ENCODE data around the gene RNF115. TPM values are rescaled to one million over a fixed set of nuclear protein-coding genes. Genes with fewer than 3 reads are reported as not detected.
A peak's percentile ranks its signal among the peaks of the same experiment; 100 is the strongest.

Gene RNF115
- polyA plus RNA-seq, 1 of the 3 experiments (the other 2 are of a cell fraction): 4.8 TPM

DNA sequence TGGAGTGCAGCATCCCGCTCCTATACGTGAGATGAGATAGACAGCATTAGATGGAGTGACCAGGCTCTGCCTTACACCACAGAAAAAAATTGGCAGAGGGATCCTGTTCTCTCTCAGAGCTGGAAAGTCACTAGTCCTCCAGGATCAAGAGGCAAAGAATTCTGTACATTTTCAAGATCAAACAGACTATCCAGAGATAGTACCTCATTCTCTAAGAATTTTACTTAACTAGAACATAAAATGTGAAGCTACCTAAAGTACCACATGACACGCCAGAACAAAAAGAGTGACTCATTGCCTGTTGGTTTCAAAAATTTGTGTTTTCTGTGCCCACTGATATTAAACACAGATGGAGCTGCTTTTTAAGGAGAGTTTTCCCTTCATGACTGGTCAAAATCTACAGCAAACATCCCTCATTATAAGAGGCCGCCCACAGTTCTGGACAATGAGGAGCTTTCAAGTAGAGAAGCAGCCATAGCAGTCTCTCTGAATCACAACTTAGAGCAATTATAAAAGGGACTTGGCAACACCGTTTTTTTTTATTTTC lies 72.3 kb downstream of the RNF115 start (continued):
- TF ChIP-seq PBX3 (IDR thresholded peaks at IDR 0.05) (peak; percentile 57), YY1 (IDR thresholded peaks at IDR 0.05; ENCODE audit: low read depth) (peak; percentile 55; the same call in 1 of the 2 replicates), MEF2A (IDR thresholded peaks at IDR 0.05; ENCODE audit: borderline replicate concordance, low read depth) (peak; percentile 89), CHD2 (IDR thresholded peaks at IDR 0.05; ENCODE audit: low read length, partially characterized antibody) (no peak), RAD21 (IDR thresholded peaks at IDR 0.05; ENCODE audit: low read length) (no peak), JUND (IDR thresholded peaks at IDR 0.05) (peak; percentile 95), EP300 (IDR thresholded peaks at IDR 0.05; ENCODE audit: borderline replicate concordance in 1 of 2, low read depth in 1 of 2, low read length in 1 of 2) (peak in 1 of 2 experiments; percentile 83; a peak in 2 of 4 replicates), NFIC (IDR thresholded peaks at IDR 0.05; ENCODE audit: borderline replicate concordance) (no peak; the same call in 1 of the 2 replicates), MAX (IDR thresholded peaks at IDR 0.05; ENCODE audit: low read depth) (no peak; the same call in 1 of the 2 replicates), ELF1 (IDR thresholded peaks at IDR 0.05) (no peak), TEAD4 (IDR thresholded peaks at IDR 0.05; ENCODE audit: borderline replicate concordance, insufficient read depth) (peak; percentile 85), USF1 (IDR thresholded peaks at IDR 0.05; ENCODE audit: borderline replicate concordance, low read depth) (peak; percentile 62), SIN3A (IDR thresholded peaks at IDR 0.05; ENCODE audit: borderline replicate concordance, low read depth, low read length) (peak; percentile 83; the same call in 1 of the 2 replicates), EZH2phosphoT487 (IDR thresholded peaks at IDR 0.05; ENCODE audit: borderline replicate concordance, low read depth) (no peak), REST (IDR thresholded peaks at IDR 0.05; ENCODE audit: low read depth, low read length) (no peak), FOXM1 (IDR thresholded peaks at IDR 0.05; ENCODE audit: low read depth) (peak; percentile 89), FOXJ3 (CRISPR knock-in tag; IDR thresholded peaks at IDR 0.05) (no peak), RXRA (IDR thresholded peaks at IDR 0.05; ENCODE audit: borderline replicate concordance, low read depth) (0 out of 2 replicates have a peak, but pooled peaks have one; percentile 45), GABPA (IDR thresholded peaks at IDR 0.05; ENCODE audit: low read depth) (no peak), ZBTB33 (IDR thresholded peaks at IDR 0.05; ENCODE audit: borderline replicate concordance, low read depth) (0 out of 2 replicates have a peak, but pooled peaks have one; percentile 38), FOSL2 (IDR thresholded peaks at IDR 0.05; ENCODE audit: borderline replicate concordance, low read depth) (peak; percentile 96), TAF1 (IDR thresholded peaks at IDR 0.05; ENCODE audit: borderline replicate concordance, low read depth, low read length) (0 out of 2 replicates have a peak, but pooled peaks have one; percentile 19)
